Stimulated activated CD8-positive, alpha-beta memory T cell treated with anti-CD3 and anti-CD28 coated beads, Interleukin-2, amount 100 ng/mL, for 48 hours (primary cell): Measurements from ENCODE around the gene CLIC5.

ENCODE experiments used
- DNase-seq, 2 donors: peaks; one replicate each; pipeline ENCODE4 v3.0.0-alpha.2; 2020; ENCODE audit warnings: low read depth in 2 of 2

The CLIC5 gene

DNA sequence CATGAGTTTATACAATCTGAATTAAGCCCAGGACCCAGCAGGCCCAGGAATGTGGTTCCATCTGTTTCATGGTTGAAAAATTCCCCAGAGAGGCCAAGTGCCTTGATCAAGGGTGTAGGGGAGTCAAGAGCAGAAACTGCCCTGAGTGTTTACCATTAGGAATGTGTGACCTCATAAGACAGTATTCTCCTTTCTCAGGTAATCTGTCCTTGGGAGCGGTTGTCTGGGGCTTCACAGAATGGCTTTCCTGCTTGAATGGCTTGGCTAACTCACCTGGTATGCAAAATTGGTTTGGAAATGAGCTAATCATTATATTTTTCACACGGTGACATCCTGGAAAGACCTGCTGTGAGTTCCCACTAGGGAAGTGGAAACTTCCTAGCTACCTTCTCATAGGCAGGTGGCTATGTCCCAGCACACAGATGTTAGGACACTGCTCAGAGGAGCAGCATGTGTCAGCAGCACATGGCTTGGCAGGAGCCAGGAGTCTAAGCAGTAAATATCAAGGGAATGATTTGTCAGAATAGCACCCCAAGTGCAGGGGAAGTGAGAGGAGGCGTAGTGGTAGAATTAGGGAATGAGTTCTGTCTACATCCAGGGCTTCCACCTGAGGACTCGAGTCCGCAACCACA, 17.7 kb downstream of the CLIC5 start:
- no peak for DNase-seq

DNA sequence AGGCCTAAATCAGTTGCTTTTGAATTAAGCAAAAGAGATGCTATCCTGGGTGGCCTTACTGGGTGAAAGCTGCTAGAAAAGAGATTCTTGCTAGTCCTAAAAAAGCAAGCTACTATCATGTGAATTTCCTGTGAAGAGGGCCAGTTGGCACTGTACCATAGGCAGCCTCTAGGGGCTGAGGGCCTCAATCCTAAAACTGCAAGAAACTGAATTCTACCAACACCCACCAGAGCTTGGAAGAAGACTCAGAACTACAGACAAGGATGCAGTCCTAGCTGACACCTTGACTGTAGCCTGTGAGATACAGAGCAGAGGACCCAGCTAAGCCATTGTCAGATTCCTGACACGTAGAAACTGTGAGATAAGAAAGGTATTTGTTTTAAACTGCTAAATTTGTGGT, 24.5 kb downstream of the CLIC5 start:
- DNase-seq, result no peak

DNA sequence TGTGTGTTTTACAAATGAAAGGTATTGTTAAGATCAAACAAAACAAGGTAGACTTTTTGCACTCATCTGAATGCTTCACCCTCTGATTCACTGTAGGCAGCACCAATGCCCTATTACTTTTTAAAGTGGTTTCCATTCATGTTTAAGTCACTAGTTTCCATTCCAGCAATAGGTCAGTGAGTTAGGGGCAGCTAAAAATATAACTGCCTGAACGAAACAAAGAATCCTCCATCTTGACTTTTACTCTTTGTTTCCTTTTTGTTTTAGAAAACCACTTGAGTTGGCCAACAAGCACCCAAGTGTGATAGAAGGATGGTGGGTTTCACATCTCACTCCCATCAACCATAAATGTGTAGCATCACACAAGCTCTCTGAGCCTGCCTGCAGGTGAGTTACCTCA, 25.5 kb downstream of the CLIC5 start:
- DNase-seq, result no peak

DNA sequence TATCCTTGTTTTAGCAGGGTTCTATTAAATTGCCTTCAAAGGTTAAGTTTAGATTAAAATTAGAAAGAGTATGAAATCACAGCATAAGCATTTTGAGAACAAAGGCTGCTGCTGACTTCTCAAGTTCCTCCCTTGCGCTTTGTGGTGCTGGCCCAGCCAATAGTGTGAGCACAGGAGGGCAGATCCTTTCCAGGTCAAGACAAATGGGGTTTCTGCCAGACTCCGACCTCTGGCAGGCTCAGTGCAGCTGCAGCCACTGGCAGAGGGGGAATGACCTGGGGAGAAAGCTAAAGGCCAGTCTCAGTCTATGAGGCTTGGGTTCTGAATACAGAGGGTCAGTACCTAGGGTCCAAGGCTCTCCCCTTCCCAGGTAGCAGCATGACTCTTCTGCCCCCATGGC, 27.0 kb downstream of the CLIC5 start:
- no peak for DNase-seq

DNA sequence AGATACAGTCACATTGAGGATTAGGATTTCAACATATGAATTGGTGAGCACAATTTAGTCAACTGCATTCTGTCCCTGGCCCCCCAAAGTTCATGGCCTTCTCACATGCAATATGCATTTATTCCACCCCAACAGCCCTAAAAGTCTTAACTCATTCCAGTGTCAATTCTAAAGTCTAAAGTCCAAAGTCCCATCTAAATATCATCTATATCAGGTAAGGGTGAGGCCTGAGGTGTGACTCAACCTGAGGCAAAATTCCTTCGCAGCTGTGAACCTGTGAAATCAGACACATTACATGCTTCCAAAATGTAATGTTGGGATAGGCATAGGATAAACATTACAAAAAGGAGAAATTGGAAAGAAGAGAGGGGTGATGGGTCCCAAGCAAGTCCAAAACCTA, 27.8 kb downstream of the CLIC5 start:
- DNase-seq, result no peak

DNA sequence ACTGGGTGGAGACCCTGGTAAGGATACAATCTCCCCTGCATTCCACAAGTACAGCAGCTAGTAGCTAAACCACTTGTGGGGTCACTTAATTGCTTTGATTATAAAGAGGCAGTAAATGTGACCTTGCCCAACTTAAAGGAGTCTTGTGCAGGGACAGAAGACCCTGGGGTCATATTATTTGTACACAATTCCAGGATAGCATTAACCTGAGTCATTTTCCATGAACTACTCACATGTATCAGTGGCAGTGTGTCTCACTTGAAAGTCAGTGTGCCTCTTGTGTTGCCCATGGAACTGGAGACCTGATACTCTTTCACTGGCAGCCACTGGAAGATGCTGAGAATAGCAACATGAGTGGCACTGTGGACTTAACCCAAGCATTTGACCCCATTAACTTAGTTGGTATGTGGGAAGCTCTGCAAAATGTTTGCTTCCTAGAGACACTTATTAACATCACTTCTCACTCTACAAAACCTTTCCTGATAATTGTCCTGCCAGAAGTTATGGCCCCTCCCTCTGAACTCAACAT, 28.9 kb downstream of the CLIC5 start:
- no peak for DNase-seq

DNA sequence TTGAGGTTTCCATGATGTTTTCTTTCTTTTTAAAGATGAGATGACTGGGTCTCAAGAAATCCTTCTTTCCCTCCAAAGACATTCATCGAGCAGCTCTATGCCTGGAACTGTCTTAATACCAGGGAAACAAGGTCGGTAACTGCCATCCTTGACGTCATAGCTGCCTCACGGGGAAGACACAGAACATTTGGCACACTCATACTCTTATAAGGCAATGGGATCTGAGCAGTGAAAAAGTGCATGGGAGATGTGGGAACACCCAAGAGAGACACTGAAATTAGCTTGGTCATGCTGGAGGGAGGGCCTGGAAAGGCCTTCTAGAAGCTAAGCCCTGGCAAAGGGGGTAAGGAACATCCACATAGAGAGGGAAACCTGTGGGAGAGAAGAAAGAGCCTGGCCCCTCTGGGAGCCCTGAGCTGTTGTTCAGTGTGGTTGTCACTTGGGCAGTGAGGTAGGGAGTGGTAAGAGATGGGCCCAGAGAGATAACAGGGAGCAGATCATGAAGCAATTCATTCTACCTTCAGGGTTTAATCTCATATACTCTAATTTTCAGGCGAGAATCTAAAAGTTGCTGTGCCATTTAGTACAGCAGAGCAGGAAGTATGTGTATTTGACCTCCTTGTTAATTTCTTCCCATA, 30.8 kb downstream of the CLIC5 start:
- no peak for DNase-seq

DNA sequence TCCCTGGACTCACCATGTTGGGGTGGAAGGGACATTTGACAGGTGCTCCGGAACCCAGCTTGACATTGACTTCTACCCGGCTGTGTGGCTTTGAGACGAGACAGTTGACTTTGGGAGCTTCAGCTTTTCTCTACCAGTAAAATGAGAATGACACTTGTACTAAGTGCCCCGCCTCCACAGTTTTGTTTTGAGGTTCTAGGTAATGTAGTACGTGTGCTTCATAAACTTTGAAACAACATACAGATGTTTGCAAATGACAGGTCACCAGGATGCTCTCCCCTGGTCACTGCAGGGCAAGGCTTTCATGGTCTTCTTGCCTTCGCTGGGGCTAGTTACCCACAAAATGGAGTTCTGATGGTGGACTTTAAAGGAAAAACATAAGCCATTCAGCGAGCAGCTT, 31.3 kb downstream of the CLIC5 start:
- no peak for DNase-seq

DNA sequence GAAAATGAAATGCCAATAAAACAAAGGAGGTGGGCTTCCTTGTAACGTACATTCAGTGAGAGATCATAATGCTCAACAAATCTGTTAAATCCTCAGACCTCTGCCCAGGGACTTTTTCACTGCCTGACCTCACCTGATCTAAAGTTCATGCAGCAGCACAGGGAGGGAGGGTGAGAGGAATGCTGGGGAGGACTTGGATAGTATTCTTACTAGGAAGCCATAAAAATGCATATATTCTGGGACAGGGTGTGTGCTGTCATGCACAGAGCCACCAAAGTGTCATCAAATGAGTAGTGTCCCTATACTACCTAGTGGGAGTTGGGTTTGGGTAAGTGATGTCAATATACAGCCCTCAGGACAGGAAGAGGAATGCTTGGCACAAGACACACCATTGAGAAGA, 32.6 kb downstream of the CLIC5 start:
- DNase-seq, result no peak

DNA sequence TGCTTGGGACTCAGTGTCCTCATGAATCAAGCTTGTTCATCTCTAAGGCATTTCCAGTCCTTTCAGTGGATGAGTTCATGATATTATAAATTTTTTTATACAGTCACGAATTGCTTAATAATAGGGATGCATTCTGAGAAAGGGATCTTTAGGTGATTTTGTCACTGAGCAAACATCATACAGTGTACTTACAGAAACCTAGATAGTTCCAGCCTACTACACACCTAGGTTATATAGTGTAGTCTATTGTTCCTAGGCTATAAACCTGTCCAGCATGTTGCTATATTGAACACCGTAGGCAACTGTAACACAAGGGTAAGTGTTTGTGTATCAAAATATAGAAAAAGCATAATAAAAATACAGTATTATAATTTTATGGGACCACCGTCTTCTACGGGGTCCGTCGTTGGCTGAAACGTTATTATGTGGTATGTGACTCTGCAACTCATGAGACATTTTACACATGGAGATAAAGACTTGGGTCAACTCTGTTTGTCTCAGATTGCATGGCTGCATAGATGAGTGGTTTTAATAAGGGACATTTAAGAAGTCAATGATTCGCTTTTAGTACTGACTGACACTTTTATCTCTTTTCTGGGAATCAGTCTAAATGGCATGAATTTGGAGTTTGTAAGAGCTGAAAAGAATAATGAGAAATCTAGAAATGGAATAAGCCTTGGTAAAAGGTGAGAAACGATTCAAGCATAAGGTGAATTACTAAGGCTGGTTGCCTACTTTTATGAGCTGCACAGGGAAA, 33.2 kb downstream of the CLIC5 start:
- no peak for DNase-seq

DNA sequence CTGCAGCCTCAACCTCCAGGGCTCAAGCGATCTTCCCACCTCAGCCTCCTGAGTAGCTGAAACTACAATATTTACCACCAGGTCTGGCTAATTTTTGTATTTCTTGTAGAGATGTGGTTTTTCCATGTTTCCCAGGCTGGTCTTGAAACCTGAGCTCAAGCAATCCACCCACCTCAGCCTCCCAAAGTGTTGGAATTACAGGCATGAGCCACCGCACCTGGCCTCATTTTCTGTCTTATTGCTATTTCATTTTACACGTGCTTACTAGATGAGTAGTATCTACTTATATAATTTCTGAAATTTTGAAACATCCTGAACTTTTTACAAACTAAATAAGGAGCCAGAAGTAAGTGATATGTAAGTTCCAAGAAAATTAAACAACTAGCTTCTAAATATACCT, 34.6 kb downstream of the CLIC5 start:
- DNase-seq, result no peak

DNA sequence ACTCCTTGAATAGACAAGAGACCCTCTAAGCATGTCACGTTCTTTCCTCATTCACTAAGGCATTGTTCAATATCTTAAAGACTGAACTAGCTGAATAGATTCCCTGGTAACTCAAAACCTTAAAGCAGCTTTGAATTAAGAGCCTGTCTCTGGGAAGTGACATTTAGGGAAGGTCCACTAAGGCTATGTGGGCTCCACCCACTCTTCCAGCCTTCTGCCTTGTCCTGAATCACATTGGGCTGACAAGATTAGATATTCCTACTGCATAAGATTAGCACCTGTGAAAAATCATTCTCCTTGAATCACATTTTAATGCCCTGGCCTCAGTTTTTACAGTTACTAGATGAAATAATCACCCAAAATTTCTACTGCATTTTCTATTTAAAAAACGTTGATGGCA, 36.3 kb downstream of the CLIC5 start:
- no peak for DNase-seq

DNA sequence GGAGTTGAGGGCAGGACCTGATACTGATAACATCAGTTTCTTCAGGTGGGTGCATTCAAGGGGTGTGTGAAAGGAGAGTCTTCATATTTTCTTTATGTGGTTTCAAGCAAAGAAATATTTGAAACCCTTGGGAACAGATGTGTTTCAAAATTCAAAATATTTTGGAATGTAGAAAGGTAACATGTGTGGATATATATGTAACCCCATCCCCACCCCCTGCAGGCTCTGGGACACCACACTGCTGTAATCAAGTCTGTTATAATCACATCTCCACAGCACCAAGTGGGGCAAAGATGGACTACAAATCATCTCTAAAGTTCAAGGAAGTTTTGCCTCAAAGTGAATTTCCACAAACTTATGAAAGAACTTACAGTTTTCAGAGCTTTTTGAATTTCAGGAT, 41.1 kb downstream of the CLIC5 start:
- DNase-seq, result no peak

DNA sequence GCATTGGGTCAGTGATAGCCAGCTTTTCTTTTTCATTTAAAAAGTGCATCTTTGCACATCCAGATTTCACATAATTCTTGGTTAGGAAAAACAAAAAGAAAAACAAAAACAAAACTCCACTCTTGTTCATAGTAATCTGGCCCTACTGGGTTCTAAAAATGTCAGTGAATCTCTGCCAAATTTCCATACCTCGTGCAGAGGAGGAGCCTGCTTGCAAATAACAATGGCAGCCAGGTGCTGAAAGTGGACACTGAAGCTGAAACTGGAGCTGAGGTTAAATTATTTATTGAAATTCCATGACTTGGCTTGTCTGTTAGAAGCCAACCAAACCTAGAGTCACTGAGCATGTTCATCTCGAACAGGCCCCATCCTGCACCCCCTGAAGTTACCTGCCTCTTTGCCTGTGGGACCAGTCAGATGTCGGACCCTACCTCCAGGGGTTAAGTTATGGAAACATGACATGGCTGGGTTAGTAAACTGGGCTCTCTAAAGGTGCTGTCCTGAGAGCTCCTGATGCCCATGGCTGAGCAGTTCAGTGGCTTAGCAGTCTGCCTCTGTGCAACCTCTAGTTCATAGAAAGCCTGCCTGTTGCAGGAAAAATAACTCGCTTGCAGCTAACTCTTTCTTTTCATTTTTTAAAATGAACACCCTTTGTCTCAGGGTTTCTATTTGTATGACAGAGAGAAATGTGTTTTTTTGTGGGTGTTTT, 42.7 kb downstream of the CLIC5 start:
- DNase-seq, result no peak

DNA sequence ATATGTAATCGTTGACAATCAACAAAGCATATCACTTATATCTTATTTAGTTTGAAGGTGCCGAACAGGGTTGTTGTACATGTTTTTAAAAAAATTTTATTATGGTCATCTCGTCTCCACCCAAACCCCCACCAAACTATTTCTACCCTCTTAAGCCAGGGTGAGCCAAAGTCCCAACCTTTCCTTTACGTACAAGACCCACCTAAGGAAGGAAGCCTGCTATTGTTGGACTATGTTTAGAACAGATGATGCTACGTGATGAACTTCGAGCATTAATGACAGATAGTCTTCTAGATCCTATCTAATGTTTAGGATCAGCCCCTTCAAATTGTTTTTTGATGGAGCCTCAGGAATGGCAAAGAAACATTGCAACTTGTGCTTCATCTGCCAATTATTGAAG, 44.4 kb downstream of the CLIC5 start:
- no peak for DNase-seq

DNA sequence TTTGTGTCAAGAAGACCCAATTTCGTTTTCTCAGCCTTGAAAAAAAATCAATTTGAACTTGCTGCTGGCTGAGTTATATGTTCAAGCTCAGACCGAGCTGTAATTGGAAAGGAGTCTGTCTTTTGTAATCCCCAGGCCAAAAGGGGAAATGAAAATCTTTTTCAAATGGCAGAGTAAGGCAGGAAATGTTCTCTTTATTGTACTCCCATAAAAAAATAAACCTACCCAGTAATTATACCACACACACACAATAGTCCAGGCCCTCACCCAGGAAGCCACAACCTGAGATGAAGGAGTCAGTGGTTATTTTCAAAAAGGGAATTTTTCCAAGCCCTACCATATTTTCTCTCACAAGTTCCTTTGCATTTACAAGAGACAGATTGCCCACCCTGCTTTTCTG, 45.3 kb downstream of the CLIC5 start:
- no peak for DNase-seq

DNA sequence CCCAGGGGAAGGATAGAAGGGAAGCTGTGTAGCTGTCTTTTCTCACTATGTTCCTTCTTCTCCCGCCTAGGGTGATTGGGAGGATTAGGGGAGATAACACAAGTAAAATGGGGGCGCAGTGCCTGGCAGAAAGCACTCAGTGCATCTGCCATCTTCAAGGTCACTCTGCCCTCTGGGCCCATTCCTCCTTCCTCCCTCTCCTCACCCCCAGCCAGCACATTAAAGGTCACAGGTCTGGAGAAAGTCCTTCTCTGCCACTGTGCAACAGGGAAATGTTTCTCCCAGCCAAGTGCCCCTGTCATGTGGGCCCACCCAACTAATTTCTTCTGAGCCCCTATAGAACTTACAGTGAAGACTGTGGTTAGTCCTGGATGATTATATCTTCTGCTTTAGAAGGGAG, 45.8 kb downstream of the CLIC5 start:
- DNase-seq, result no peak

DNA sequence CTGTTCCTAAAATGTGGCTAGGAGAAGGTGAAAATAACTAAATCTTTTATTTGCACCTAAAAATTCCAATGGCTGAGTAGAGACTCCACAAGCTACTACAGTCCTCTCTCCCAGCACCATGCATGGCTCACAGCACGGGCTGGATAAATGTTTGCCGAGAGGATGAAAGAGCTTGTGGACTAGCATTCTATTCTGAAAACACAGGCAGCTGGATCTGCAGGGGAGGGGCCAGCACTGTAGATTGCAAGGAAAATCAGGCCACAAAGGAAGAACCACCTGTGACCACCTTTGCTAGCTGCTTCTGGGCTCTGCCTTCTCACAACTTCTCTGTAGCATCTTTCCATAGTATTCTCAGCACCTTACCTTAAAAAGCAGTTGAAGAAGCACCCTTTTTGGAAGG, 46.6 kb downstream of the CLIC5 start:
- no peak for DNase-seq

DNA sequence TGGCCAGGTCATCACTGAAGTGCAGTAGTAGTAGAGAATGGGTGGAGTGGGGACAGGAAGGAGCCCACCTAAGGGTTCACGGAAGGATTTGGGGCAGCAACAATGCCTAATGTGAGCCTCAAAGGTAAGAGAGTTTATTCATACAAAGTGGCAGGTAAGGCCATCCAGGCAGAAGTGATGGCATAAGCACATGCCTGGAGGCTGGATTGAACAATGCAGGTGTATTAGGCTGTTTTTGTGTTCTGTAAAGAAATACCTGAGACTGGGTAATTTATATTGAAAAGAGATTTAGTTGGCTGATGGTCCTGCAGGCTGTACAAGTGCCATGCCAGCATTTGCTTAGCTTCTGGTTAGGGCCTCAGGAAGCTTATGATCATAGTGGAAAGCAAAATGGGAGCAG, 48.3 kb downstream of the CLIC5 start:
- DNase-seq, result no peak

DNA sequence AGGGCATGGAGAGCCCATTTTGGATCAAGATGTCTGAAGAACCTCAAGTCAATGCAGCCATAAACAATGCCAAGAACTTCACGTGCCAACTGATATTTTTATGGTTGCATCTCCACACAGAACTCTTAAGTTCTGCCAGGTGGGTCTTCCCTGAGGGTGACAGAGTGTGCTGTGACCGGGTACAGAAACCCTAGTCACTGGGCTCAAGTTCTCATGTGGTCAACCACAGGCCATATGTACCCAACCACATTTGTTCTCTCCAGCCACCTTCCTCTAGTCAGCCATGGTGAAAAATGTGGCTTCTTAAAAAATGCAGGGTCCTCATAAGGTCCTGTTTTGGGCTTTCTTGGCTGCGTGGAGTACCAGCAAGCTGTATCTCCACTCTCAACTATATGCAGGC, 48.9 kb downstream of the CLIC5 start:
- no peak for DNase-seq

DNA sequence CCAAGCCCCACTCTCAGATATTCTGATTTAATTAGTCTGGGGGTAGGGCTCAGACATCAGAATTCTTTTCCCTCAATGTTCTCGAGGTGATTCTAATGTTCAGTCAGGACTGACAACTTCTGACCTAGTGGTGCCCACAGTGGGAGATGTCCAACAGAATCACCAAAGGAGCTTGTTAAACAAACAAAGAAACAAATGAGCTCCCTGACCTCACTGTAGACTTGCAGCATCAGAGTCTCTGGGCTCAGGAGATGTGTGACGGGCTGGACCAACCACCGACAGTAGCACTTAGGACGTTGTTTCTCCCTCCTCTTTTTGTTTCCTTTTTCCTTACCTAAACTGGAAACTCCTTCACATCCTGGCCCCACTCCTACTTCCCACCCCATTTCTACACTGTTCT, 49.3 kb downstream of the CLIC5 start:
- DNase-seq, result no peak

DNA sequence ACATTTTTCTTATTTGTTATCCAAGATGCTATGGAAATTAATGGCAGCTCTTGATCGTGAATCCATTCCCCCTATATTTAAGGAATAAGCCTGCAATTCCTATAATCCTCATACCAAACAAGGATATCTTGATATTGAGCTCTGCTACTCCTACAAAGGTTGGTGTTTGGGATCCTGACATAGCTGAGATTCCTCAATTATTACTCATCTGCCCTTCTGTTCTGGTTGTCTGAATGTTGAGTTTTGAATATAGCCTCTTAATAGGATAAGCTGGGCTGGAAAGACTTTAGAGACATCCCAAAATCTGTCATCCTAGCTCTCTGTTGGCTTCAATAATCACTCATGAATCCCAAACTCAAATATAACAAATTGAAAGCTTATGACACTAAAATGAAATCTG, 49.9 kb downstream of the CLIC5 start:
- DNase-seq, result no peak

DNA sequence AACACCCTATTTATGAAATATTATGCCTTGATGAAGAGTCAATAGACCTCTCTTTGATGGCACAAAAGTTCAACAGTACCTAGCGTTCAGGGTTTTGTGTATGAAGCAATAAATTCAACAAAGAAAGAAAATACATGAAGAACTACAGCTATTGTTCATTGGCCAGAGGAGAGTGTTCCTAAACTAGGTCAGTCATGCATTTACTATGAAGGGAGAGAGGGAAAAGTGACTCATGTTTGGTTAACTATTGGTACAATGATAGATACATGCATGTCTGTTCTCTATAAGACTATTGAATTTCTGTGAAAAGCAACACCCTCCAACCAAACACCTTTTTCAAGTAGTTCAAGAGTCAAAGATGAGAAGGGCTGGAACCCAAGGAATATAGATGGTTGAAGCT, 50.7 kb downstream of the CLIC5 start:
- no peak for DNase-seq
